ENCODE data around the gene TRIO.
A peak's percentile ranks its signal among the peaks of the same experiment; 100 is the strongest.
"Not testable (repeated sequence)": the region's sequence is repeated elsewhere in the genome, so short reads cannot be mapped to it uniquely, and the experiment has no call there.

Gene TRIO

DNA sequence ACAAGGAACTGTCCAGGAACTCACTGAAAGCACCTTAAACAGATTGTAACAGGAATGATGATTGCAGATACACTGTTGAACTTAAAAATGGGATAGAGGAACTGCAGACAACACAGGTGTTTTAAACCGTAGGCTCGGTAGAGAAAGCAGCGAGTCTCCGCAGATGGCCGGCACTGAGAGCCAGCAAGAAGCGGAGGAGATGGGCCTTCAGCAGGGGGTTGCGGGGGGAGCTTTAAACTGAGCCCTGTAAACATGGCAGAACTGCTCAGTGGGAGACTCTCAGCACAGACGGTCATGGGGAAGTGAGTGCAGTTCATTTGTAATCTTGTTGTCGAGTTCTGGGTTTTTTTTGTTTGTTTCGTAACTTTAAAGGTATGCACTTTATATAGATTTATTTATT lies 283.4 kb downstream of the TRIO start:
- peaks cover 2% of the 10 kb centered on the region for H3K36me3 Mint-ChIP-seq (ENCODE audit: low read depth)
- H3K4me3 Mint-ChIP-seq, result no peak overlapping the region
- ATAC-seq (no peak), DNase-seq (no peak)
- peaks cover 30% of the 10 kb centered on the region for H3K4me1 Mint-ChIP-seq
- H3K27ac Mint-ChIP-seq, result no peak overlapping the region
- no peaks in the 10 kb centered on the region for H3K27me3 Mint-ChIP-seq
- no peaks in the 10 kb centered on the region for H3K9me3 Mint-ChIP-seq

GRCh38 chr5:14428302-14429081 lies 285.4 kb downstream of the TRIO start:
- DNase-seq (no peak), ATAC-seq (no peak)
- Mint-ChIP-seq H3K9me3 (no peaks in the 10 kb centered on the region), H3K4me1 (peaks cover 25% of the 10 kb centered on the region), H3K27ac (no peak overlapping the region), H3K36me3 (ENCODE audit: low read depth) (no peaks in the 10 kb centered on the region), H3K27me3 (peaks cover 1% of the 10 kb centered on the region), H3K4me3 (no peak overlapping the region)

GRCh38 chr5:14429101-14430050 lies 286.2 kb downstream of the TRIO start:
- H3K4me1 Mint-ChIP-seq, result peaks cover 17% of the 10 kb centered on the region
- peaks cover 1% of the 10 kb centered on the region for H3K27me3 Mint-ChIP-seq
- DNase-seq (no peak), ATAC-seq (no peak)
- no peaks in the 10 kb centered on the region for H3K9me3 Mint-ChIP-seq
- no peaks in the 10 kb centered on the region for H3K36me3 Mint-ChIP-seq (ENCODE audit: low read depth)
- no peak overlapping the region for H3K4me3 Mint-ChIP-seq
- no peak overlapping the region for H3K27ac Mint-ChIP-seq

- H3K9me3 Mint-ChIP-seq, result no peaks in the 10 kb centered on the region
- H3K27me3 Mint-ChIP-seq, result peaks cover 1% of the 10 kb centered on the region
- ATAC-seq, result no peak
- no peak for DNase-seq
- H3K4me1 Mint-ChIP-seq, result peaks cover 7% of the 10 kb centered on the region
- H3K36me3 Mint-ChIP-seq (ENCODE audit: low read depth), result no peaks in the 10 kb centered on the region
- no peak overlapping the region for H3K4me3 Mint-ChIP-seq
- no peak overlapping the region for H3K27ac Mint-ChIP-seq
Observed at GRCh38 chr5:14431534-14431933, 288.4 kb downstream of the TRIO start.

DNA sequence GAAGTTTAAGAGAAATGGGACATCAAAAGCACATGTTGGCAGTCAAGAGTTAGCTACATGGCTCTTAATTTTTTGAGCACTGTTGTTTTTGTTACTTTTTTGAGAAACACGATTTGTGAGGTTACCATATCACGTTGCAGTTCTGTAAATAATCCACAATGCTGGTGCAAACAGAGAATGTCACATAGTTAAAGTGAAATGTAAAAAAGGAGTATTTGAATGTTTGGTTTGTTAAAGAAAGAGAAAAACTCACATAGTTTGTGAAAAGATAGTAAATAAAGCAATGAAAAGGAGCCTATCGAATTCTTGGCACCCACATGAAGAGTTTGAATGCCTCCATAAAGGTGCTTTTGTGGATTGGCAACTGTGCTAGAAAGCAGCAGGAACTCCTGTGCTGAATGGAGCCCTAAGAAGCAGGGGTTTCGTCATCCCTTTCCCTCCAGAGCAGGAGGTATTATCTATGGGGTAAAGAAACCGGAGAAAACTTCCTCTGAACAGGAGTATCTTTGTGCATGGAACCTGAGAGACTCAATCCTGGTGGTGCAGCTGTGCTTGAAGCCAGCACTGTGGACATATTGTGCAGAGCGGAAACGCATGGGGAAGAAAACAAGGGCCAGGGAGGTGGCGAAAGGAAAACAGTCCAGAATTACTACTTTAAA lies 289.9 kb downstream of the TRIO start:
- H3K4me1 Mint-ChIP-seq, result peaks cover 17% of the 10 kb centered on the region
- H3K4me3 Mint-ChIP-seq, result no peak overlapping the region

DNA sequence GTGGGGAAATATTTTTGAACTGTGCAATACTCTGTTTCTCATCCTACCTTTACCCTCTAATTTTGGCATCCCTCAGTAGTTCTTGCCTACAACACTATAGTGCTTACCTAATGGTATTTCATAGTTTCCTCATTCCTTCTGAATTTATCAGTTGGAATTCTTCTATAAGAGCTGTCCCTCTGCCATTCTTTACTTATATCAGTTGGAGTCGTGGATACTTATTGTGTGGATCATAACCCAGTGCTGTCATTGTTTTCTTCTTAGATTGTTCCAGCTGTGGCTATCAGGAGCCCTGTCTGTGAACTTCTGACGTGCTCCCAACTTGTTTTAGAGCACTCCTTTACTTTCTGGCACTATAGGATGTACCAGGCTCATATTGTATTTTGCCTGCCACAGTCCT lies 292.3 kb downstream of the TRIO start:
- Mint-ChIP-seq H3K27me3 (peaks cover 1% of the 10 kb centered on the region), H3K36me3 (ENCODE audit: low read depth) (no peaks in the 10 kb centered on the region)

More for the DNA sequence above, 289.9 kb downstream of the TRIO start:
- H3K27ac Mint-ChIP-seq, result no peak overlapping the region
- H3K9me3 Mint-ChIP-seq, result peaks cover 3% of the 10 kb centered on the region
- ATAC-seq (no peak), DNase-seq (no peak)
- H3K36me3 Mint-ChIP-seq (ENCODE audit: low read depth), result no peaks in the 10 kb centered on the region
- peaks cover 1% of the 10 kb centered on the region for H3K27me3 Mint-ChIP-seq

DNA sequence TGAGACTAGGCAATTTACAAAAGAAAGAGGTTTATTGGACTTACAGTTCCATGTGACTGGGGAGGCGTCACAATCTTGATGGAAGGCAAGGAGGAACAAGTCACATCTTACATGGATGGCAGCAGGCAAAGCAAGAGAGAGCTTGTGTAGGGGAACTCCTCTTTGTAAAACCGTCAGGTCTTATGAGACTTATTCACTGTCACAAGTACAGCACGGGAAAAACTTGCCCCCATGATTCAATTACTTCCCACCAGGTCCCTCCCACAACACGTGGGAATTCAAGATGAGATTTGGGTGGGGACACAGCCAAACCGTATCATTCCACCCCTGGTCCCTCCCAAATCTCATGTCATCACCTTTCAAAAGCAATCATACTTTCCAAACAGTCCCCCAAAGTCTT lies 293.0 kb downstream of the TRIO start:
- H3K27me3 Mint-ChIP-seq; ATAC-seq; H3K27ac Mint-ChIP-seq; H3K36me3 Mint-ChIP-seq (ENCODE audit: low read depth); H3K4me3 Mint-ChIP-seq; DNase-seq; H3K9me3 Mint-ChIP-seq: not testable (repeated sequence)
- H3K4me1 Mint-ChIP-seq, result peaks cover 24% of the 10 kb centered on the region

More for the DNA sequence above, 292.3 kb downstream of the TRIO start:
- no peak overlapping the region for H3K4me3 Mint-ChIP-seq
- DNase-seq, result no peak
- ATAC-seq, result no peak
- peaks cover 3% of the 10 kb centered on the region for H3K9me3 Mint-ChIP-seq
- H3K4me1 Mint-ChIP-seq, result peaks cover 24% of the 10 kb centered on the region
- H3K27ac Mint-ChIP-seq, result no peak overlapping the region

DNA sequence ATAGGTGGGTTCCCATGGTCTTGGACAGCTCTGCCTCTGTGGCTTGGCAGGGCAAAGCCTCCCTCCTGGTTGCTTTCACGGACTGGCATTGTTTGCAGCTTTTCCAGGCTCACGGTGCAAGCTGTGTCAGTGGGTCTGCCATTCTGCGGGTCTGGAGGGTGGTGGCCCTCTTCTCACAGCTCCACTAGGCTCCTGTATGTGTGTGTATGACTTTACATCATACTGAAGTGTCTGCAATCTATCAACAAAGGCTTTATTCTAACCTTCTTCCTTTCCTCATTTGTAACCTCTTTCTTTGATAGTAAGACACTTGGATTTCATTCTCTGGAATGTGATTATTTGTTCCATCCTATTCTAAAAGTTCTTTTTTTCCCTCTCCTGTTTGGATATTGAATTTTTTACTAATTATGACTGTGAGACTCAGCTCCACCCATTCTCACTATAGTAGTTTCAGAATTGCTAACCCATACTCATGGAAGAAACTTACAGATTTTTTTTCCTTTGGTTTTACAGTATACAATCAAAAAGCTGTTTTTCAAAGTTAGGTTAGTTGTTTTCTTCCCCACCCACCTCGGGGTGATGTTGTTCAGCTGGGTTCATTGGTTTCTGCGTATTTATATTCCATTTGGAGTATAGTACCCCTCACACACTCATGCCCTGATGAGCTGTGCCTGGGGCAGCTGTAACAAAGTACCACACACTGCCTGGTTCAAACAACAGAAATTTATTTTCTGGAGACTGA lies 293.8 kb downstream of the TRIO start:
- no peak for DNase-seq
- no peak overlapping the region for H3K4me3 Mint-ChIP-seq
- ATAC-seq, result peak; percentile 68
- peak overlapping the region; percentile 43 for H3K27ac Mint-ChIP-seq
- H3K36me3 Mint-ChIP-seq (ENCODE audit: low read depth), result no peaks in the 10 kb centered on the region
- H3K9me3 Mint-ChIP-seq, result peaks cover 3% of the 10 kb centered on the region
- H3K4me1 Mint-ChIP-seq, result peaks cover 24% of the 10 kb centered on the region
- peaks cover 1% of the 10 kb centered on the region for H3K27me3 Mint-ChIP-seq

GRCh38 chr5:14438195-14438606 lies 295.1 kb downstream of the TRIO start:
- peaks cover 1% of the 10 kb centered on the region for H3K27me3 Mint-ChIP-seq
- no peaks in the 10 kb centered on the region for H3K36me3 Mint-ChIP-seq (ENCODE audit: low read depth)
- peaks cover 3% of the 10 kb centered on the region for H3K9me3 Mint-ChIP-seq
- H3K4me3 Mint-ChIP-seq, result peak overlapping the region; percentile 32
- H3K4me1 Mint-ChIP-seq, result peaks cover 24% of the 10 kb centered on the region
- DNase-seq (no peak), ATAC-seq (peak; percentile 61)
- H3K27ac Mint-ChIP-seq, result peak overlapping the region; percentile 29

GRCh38 chr5:14439087-14439871 lies 296.1 kb downstream of the TRIO start:
- Mint-ChIP-seq H3K4me3 (no peak overlapping the region), H3K4me1 (peaks cover 24% of the 10 kb centered on the region), H3K27me3 (no peaks in the 10 kb centered on the region), H3K36me3 (ENCODE audit: low read depth) (no peaks in the 10 kb centered on the region), H3K27ac (no peak overlapping the region), H3K9me3 (peaks cover 3% of the 10 kb centered on the region)
- DNase-seq, result no peak
- no peak for ATAC-seq

- H3K27ac Mint-ChIP-seq, result no peak overlapping the region
- DNase-seq (no peak), ATAC-seq (no peak)
- H3K27me3 Mint-ChIP-seq, result no peaks in the 10 kb centered on the region
- peaks cover 3% of the 10 kb centered on the region for H3K9me3 Mint-ChIP-seq
- no peak overlapping the region for H3K4me3 Mint-ChIP-seq
- no peaks in the 10 kb centered on the region for H3K36me3 Mint-ChIP-seq (ENCODE audit: low read depth)
- H3K4me1 Mint-ChIP-seq, result peaks cover 24% of the 10 kb centered on the region
Observed at GRCh38 chr5:14440223-14440581, 297.1 kb downstream of the TRIO start.

GRCh38 chr5:14440582-14441431 lies 297.7 kb downstream of the TRIO start:
- no peak for DNase-seq
- Mint-ChIP-seq H3K4me1 (peaks cover 24% of the 10 kb centered on the region), H3K36me3 (ENCODE audit: low read depth) (no peaks in the 10 kb centered on the region), H3K27ac (no peak overlapping the region), H3K4me3 (no peak overlapping the region), H3K9me3 (peaks cover 3% of the 10 kb centered on the region), H3K27me3 (no peaks in the 10 kb centered on the region)
- no peak for ATAC-seq

DNA sequence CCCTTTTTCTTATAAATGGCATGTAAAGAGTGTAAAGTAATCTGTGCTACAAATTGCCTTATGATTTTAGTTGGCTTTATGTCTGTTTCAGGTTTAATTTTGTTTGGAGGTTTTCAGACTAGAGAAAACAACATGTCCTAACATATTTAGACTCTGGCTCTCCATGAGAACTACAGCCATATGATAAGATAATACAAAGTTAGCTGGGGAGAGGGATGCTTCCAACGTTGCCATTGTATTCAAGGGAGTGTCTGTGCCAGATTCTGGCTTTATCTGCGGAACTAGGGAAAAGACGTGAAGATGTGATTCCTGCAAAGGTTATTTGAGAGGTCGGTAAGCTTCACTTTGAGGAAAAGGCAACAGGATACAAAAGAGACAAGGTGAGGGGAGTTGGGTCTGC lies 298.5 kb downstream of the TRIO start:
- H3K9me3 Mint-ChIP-seq, result peaks cover 3% of the 10 kb centered on the region

More for the DNA sequence above, 298.5 kb downstream of the TRIO start:
- Mint-ChIP-seq H3K4me1 (peaks cover 22% of the 10 kb centered on the region), H3K36me3 (ENCODE audit: low read depth) (no peaks in the 10 kb centered on the region), H3K27me3 (no peaks in the 10 kb centered on the region), H3K4me3 (no peak overlapping the region), H3K27ac (no peak overlapping the region)
- no peak for ATAC-seq
- DNase-seq, result no peak
